HG03135 (cell line): ENCODE data around the gene GNS.
"Not testable (repeated sequence)": the region's sequence is repeated elsewhere in the genome, so short reads cannot be mapped to it uniquely, and the experiment has no call there.

Source experiments
- ATAC-seq: cut with Tn5 transposase; IDR thresholded peaks from one replicate; pipeline ENCODE4 v1.9.1; 2021; ENCODE audit warnings: mild to moderate bottlenecking, moderate library complexity; ENCODE audit not compliant: unreplicated experiment

GNS gene

DNA sequence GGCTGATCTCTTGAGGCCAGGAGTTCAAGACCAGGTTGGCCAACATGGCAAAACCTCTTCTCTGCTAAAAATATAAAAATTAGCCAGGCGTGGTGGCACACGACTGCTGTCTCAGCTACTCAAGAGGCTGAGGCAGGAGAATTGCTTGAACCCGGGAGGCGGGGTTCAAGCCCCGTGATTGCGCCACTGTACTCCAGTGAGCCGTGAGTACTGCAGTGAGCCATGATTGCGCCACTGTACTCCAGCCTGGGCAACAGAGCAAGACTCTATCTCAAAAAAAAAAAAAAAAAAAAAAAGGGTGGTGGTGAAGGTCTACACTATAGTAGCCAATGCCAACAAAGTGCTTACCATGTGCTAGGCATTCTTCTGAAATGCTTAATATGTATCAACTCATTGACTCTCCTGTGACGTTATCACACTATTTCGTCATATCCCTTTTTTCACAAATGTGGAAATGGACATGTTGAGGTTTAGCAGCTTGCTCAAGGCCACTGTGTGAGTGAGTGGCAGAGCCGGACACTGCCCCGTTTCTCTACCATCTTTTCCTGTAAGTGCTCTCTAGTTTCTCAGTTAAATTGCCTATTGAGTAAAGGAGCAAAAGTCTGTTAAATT, 59.6 kb downstream of the GNS start:
- no peak for ATAC-seq

DNA sequence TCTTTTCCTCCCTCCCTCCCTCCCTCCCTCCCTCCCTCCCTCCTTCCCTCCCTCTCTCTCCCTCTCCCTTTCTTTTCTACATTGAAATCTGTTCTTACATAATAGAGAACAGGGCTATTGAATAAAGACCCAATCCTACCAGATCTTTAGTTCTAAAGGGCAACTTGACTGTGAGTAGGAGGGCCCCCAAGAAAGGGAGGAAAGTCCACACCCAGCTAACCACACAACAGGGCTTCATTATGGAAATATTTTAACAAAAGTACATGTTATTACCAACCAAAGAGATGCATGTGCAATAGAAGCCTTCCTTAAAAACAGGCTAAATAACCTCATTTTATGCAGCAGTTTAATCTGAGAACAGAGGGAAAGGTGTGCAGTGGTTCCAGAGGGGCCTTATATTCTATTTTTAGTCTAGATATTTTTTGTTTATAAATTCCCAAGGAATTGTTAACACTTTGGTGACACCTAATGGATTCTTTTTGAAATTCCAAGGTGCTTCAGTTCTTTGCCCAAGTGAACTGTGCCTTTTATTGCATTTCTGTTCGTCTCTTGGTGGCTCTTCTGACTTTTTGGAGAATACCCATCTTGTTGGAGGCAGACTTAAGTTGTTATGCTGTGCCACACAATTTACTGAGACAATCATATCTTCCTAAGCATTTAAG, 63.0 kb downstream of the GNS start:
- ATAC-seq, result no peak

DNA sequence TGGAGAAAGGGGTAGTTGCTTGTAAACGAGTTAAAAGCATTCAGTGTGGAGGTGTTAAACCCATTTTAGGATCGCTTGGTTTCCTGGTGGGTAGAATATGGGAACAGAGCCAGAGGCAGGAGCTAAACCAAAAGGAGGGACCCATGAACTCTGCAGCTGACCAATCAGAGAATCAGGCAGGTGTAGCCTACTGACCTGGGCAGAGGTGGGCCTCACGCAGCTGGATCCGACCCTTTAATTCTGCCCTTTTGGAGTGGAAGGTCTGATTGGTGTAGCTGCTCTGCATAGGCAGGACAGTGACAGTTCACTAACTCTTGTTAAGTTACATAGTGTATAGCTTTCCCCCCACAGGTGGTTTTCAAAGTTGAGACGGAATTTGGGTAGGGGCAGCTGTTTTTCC, 63.7 kb downstream of the GNS start:
- no peak for ATAC-seq

DNA sequence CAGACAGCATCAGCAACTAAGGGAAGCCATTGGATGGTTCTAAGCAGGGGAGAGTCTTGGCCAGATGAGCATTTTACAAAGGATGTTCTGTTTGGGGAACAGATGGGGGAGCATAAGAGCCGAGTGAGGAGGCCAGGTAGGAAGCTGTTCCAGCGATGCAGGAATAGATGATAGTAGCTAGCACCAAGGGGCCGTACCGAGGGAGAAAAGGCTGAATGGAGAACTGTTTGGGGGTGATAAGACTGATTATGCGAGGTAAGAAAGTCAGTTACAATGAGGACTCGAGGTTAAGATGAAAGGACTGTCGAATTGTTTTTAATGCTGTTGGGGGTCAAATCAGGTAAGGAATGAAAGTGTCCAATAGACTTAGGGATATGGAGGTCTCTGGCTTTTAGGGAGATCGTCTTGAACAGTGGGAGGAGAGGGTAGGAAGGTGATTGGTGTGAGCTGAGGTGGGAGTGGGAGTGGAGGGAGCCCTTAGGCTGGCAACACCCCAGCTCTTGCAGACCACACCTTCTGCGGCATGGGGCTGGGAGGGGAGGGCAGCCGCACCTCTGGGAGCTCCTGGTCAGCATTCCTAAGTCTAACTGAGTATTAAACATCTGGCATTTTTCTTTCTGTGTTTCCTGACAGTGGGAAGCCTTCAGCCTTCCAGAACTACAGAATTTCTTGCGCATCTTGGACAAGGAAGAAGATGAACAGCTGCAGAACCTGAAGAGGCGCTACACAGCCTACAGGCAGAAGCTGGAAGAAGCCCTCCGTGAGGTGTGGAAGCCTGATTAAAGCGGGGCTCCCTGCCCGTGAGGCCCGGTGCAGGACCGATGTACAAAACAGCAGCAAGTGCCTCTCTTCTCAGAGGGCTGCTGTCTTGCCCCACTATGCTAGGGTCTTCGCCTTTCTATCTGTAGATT, 64.8 kb downstream of the GNS start:
- no peak for ATAC-seq

DNA sequence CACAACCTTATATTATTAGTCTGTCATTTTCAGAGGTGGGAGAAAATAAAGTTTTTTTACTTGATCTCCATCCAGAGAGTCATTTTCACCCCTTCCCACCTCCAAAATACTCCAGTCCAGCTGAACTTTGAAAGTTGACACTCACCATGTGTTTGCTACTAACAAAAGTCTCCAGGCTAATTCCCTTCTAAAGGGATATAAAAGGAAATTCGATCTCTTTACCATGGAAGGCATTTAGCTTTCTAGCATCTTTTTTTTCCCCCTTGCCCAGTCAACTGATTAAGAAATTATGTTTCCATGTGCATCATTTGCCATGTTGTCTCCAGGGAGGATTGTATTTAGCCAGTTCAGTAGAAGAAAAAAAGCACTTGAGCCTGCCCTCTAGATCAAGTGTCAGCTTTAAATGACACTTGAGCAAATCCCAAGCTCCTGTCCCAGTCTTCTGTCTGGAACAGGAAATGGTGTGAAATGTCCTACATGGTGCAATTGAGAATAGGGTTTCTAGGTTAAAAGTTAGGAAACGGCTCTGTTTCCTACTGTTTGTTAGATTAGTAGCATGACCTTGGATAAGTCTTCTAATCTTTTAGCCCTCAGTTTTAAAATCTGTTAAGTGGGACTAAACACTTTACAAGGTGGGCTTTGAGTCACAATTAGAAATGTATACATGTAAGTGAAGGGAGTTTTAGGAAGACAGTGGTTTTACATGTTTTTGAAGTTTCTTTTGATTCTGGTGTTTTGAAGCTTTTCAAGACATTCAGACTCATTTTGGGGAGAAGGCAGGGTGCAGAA, 67.2 kb downstream of the GNS start:
- ATAC-seq, result no peak

DNA sequence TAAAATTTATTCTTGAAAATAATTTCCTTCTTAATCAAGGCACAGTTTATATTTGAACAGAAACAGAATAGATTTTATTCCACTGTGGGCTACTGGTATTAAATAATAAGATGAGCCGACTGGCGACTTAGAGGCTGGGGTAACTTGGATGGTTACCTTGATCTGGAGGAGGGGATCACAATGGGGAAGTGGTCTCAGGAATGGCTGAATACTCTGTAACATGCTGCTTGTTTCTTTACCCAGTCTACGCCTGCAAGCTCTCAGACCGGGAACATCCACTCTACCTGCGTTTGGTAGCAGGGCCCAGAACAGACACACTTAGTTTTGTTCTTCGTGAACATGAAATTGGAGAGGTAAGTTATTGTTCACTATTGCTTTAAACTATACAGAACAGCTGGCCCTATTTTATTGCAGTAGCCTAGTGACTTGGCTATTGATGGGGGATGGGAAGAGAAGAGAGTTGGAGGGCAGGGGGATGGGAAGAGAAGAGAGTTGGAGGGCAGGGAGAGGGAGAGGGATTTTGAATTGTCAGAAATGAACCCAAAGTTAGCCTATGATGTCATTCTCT, 67.9 kb downstream of the GNS start:
- no peak for ATAC-seq

DNA sequence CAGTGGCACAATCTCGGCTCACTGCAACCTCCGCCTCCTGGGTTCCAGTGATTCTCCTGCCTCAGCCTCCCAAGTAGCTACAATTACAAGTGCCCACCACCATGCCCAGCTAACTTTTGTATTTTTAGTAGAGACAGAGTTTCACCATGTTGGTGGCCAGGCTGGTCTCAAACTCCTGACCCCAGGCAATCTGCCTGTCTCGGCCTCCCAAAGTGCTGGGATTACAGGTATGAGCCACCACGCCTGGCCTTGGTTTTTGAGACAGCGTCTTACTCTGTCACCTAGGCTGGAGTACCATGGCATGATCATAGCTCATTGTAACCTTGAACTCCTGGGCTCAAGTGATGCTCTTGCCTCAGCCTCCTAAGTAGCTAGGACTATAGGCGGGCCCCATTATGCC, 69.0 kb downstream of the GNS start:
- not testable (repeated sequence) for ATAC-seq

DNA sequence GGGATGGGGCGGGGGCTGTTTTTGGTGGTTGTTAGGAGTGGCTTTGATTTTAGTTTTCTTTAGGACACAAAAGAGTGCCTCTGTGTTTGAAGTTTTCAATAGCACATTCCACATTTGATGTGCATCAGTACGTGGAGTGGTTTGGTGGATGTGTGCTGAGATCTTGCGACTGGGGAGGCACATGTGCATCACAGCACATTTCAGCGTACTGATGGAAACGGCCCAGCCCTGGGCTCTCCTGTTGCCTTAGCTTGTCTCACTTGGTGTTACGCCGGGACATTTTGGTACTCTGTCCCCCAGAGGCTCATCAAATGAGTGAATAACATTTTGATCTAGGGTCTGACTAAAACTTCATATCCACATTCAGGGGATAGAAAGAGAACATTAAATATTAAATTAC, 70.5 kb downstream of the GNS start:
- ATAC-seq, result no peak

DNA sequence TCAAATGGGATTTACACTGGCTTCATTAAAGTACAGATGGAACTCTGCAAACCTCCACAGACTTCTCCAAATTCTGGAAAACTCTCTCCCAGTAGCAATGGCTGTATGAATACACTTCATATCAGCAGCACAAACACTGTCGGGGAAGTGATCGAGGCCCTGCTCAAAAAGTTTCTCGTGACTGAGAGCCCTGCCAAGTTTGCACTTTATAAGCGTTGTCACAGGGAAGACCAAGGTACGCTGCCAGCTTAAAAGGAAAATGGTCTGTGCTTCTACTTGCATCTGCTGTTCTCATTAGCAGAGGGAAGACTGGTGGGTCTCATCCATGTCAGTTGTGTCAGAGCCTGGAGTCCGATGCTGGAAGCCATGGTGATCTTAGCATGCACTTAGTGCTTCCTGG, 71.0 kb downstream of the GNS start:
- ATAC-seq, result no peak

DNA sequence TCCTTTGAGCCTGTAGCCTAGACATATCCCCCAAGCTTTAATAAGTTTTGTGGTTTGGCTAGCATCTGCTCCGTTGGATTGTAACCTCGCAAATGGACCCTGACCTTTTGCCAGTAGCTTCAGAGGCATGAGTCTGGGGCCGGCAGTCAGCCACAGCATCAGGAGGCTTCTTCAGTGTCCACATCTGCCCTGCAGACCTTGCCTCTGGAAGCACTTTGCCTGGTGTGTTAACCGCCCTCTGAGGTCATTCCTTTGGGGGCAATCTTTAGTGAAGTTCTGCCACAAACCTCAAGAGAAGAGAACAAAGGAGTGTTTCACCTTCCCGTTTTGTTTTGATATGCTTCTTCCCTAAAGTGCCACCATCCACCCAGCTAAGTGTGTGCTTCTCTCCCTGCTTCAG, 71.4 kb downstream of the GNS start:
- no peak for ATAC-seq

DNA sequence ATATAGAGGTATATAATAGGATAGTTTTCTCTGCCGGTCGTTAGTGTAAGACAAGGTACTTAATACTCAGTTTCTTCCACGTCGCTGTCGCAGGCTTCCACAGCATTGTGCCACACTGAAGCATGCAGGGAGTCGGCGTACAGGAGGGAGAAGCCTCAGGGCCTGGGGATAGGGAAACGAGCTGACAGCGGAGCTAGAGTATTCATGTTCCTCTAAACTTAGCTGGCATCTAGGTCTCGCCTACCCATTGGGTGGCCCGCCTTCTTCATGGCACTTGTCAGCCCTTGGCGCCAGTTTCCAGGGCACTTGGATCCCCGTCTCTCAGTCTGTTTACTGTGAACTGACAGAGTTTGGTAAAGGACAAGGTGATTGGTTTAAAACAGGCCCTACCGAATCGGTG, 73.6 kb downstream of the GNS start:
- no peak for ATAC-seq

DNA sequence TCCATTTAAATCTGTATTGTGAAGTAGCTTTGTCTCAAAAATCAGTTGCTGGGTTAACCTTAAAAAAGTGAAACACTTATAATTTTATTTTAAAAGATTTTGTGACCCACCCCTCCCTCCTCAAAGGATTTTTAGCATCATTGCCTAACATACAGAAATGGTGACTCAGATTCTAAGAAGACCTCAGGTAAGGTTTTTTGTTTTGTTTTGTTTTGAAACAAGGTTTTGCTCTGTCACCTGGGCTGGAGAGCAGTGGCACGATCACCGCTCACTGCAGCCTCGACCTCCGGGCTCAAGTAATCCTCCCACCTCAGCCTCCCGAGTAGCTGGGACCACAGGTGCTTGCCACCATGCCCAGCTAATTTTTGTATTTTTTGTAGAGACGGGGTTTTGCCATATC, 74.2 kb downstream of the GNS start:
- ATAC-seq, result no peak

DNA sequence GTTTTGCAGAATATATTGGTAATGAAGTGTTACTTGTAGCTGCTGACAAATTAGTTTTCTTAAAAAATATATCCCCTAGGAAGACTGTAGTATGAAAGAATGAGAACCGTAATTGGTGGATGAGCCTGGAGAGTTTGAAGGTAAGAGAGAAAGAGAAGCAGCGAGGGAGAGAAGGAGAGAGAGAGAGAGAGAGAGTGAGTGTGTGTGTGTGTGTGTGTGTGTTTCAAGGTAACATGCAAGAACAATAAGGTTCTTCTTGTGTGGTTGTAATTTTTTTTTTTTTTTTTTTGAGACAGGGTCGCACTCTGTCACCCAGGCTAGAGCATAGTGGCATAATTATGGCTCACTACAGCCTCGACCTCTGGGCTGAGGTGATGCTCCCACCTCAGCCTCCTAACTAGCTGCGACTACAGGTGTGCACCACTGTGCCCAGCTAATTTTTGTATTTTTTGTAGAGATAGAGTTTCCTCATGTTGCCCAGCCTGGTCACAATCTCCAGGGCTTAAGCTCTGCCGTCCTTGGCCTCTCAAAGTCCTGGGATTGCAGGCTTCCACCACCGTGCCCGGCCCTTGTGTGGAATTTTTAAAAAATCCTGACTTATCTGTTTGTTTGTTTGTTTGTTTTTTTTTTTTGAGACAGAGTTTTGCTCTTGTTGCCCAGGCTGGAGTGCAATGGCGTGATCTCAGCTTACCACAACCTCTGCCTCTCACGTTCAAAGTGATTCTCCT, 75.2 kb downstream of the GNS start:
- ATAC-seq, result no peak

DNA sequence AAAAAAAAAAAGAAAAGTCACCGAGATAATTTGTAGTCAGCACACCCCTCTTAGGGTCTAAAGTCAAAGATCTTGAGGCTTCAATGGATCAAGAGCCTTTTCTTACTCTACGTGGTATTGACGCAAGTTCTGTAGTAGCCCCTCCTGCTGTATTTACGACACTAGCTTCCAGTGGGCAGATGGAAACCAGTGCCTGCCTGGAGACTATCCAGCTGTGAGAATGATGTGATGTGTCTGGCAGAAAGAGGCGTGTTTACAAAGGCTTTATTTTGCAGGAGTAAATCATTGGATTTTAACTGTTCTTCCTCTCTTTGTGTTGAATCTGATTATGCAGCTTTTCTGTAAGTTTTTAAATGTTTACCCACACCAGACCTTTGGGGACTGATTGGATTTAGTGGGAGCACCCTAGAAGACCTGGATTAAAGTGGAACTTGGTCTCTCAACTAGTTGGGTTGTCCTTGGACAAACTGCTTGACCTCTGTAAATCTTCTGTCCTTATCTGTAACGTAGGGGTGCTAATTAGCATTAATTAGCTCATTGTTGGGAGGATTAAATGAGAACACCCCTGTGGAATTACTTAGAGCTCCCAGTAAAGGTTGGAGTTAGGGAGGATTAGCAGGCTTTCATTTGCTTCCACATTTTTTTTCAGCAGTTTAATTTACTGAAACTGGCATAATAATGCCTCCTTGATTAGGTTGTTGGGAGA, 76.5 kb downstream of the GNS start:
- no peak for ATAC-seq

DNA sequence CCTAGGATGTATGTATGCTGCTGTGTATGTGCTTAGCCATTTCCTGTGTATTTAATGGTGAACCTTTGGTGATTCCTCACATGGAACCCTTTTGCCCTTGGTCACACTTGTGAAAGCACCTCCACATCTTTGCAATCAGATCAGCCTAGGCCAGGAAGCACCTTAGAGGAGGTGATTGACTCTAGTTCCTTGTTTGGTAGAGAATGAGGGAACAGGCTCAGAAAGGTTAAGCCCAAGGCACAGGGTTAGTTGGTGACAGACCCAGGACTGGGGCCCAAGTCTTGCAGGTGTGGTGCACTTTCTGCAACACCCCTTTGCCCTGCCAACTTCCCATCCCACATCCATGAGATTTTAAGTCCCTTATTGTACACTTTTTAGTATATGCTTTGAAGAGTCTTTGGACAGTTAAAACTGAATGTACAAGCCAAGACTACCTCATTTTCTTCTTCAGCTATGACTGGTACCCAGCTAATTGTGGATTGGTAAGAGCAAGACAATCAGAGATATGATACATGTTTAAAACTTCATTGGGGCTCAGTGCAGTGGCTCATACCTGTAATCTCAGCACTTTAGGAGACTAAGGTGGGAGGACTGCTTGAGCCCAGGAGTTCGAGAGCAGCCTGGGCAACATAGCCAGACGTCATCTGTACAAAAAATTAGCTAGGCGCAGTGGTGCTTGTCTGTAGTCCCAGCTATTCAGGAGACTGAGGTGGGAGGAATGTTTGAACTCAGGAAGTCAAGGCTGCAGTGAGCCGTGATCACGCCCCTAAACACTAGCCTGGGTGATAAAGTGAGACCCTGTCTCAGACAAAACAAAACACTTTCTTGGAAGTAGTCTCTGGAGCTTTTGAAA, 77.8 kb downstream of the GNS start:
- no peak for ATAC-seq

DNA sequence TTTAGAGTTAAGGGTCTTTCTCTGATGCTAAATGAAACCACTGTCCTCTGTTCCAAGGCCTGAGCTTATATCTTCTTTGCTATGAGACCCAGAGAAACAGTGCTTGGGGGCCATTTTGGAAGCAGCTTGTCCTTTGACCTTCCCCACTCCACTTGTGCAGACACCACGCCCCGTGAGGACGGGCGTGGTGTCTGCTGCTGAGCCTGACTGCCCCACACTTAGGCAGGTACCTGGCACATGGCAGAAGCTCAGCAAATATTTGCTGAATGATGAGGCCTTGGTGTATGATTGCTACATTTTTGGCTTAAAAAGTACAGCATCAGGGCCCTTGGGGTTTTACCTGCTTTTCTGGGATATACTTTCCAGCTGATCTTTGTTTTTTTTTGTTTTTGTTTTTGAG, 79.0 kb downstream of the GNS start:
- no peak for ATAC-seq

DNA sequence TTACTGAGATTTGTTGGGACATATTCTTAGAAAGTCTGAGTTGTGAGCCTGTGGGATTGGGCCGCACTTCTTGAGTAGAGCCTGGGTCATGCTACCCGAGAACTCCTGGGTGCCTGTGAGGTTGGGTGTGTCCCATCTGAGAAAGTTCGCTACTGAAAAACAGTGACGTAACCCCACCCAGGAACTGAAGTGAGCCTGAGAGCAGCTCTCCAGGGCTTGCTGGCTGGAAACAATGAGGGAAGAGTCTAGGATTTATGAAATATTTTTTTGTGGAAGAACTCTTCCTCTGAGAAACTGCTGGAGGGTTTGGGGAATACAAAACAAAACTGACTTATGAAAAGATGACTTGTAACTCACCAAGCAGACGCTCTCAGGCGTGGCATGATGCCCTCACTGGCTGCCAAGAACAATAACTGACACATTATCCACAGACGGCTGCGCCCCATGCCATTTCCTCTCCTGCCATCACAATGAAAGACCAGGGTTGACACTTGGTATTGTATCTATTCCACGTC, 79.7 kb downstream of the GNS start:
- ATAC-seq, result no peak

DNA sequence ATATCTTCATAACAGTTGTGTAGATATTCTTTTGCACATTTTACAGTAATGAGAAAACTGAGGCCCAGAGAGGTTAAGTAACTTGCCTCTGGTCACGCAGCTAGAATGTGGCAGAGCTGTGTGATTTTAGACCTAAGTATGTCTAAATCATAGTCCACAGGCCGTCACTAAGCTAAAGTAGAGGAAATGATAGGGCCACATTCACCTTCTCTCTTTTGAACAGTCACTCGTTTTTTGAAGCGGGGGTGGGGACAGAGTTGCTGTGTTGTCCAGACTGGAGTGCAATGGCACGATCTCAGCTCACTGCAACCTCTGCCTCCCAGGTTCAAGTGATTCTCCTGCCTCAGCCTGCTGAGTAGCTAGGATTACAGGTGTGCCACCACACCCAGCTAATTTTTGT, 80.4 kb downstream of the GNS start:
- ATAC-seq, result no peak

DNA sequence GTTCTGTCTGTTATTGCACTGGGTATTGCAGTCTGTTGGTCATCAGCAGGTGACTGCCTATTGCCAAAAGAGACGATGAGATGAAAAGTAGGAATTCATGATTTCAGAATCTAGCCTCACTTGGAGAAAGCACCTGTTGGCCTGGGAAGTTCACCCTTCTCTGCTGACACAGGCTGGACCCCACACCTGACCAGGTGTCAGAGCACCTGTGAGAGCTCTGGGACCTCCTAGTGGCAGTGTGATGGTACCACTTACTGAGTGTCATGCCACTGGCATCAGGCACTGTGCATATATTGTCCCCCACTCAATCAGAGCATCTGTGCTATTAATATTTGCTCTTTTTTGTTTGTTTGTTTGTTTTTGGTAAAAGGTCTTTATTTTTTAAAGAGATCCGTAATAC, 81.0 kb downstream of the GNS start:
- no peak for ATAC-seq
